Measurements from ENCODE around the gene PKP3. TPM values are rescaled to one million over a fixed set of nuclear protein-coding genes. Genes with fewer than 3 reads are reported as not detected.

PKP3 gene
- total and polyA plus RNA-seq, 9 of the 15 experiments (the other 6 are each of a cell fraction or from before 2014, with no cell fraction given): 0.11 to 110 (median 30.7) TPM

GRCh38 chr11:441418-442274, 47.6 kb downstream of the PKP3 start, which contains the start of gene ANO9:
TSS of gene ANO9 (minus strand) at chr11:442011. CDS start at chr11:441926, 85 bp downstream.
- intact Hi-C loops (cut with micrococcal nuclease) (loop anchor here (5.0 kb wide), 1 partner anchor 76 kb away; no protein-coding TSS in a partner anchor), in situ Hi-C loops (cut with MboI) (no loop called here)
- WGBS (ENCODE audit: insufficient coverage, low coverage, missing lambda C conversion rate): 10% methylated on average over 19 of the region's 35 CpGs
- peak; percentile 84 for ATAC-seq
- H3K9me1 ChIP-seq (ENCODE audit: control insufficient read depth, insufficient read depth, low read length): no peaks in the 10 kb centered on the region
- H4K20me1 ChIP-seq (replicated peaks; ENCODE audit: control insufficient read depth, insufficient read depth, low read length): no peaks in the 10 kb centered on the region
- H3K4me3 ChIP-seq: peak within 1 kb of the TSS; percentile 41
- H3K79me2 ChIP-seq (ENCODE audit: control insufficient read depth, insufficient read depth, low read length): no peaks in the 10 kb centered on the region
- no peaks in the 10 kb centered on the region for H3K36me3 ChIP-seq (ENCODE audit: control insufficient read depth, insufficient read depth, low read length)
- H2AFZ ChIP-seq (ENCODE audit: low read depth, low read length): peak within 1 kb of the TSS; percentile 63
- no TSS peak for BruUV-seq (replicated peaks)
- DNase-seq (ENCODE audit: extremely low read depth in 1 of 4, low spot score in 3 of 4): peak; percentile 73 to 81 (median 78)
- H3K9me3 ChIP-seq (replicated peaks; ENCODE audit: control insufficient read depth, insufficient read depth, low read depth, low read length): peaks cover 4% of the 10 kb centered on the region; the same call in 1 of the 2 replicates
- H3K27me3 ChIP-seq (ENCODE audit: control insufficient read depth in 2 of 2, insufficient read depth in 2 of 2, low read length in 2 of 2): no peaks in the 10 kb centered on the region
- POLR2A ChIA-PET: interaction anchor here (0.7 to 2.0 kb wide), 5 partner anchors 8 to 79 kb away, joined by 3 to 13 read pairs (median 4); partner anchors contain the start of gene PTDSS2
- H3K4me1 ChIP-seq (replicated peaks in 1 of 2; ENCODE audit: control insufficient read depth in 2 of 2, insufficient read depth in 2 of 2, low read length in 2 of 2): peaks cover 15 to 72% of the 10 kb centered on the region in 2 experiments; a peak in 4 of 5 replicates
- peak within 1 kb of the TSS; percentile 50; the same call in 1 of the 3 replicates for H3K27ac ChIP-seq (ENCODE audit: extremely low read depth, low read depth, low read length)
- CTCF ChIA-PET (ENCODE audit: low intra/inter-chr PET ratio): interaction anchor here (2.7 kb wide), 1 partner anchor 77 kb away, joined by 25 read pairs; no protein-coding TSS in a partner anchor
- FAIRE-seq: peak; percentile 49
- peak within 1 kb of the TSS; percentile 4 to 86; a peak in 3 of 4 replicates for H3K9ac ChIP-seq (ENCODE audit: insufficient read depth in 1 of 2, low read depth in 2 of 2, low read length in 2 of 2)
- H3K4me2 ChIP-seq (ENCODE audit: insufficient read depth, low read length): peak within 1 kb of the TSS; percentile 59
- TF ChIP-seq ZNF253 (CRISPR knock-in tag; conservative IDR thresholded peaks at IDR 0.05): no peak
- TF ChIP-seq ZBTB5 (IDR thresholded peaks at IDR 0.05): no peak
- peak; percentile 15; the same call in 1 of the 2 replicates for TF ChIP-seq ZNF316 (IDR thresholded peaks at IDR 0.05)
- no peak for TF ChIP-seq GABPB1 (CRISPR knock-in tag; IDR thresholded peaks at IDR 0.05)
- TF ChIP-seq U2AF2 (optimal IDR thresholded peaks at IDR 0.05; ENCODE audit: low read depth, low read length): no peak
- peak; percentile 65; the same call in 1 of the 2 replicates for TF ChIP-seq TFAP4 (CRISPR knock-in tag; IDR thresholded peaks at IDR 0.05; ENCODE audit: borderline replicate concordance)
- TF ChIP-seq ZNF764 (CRISPR knock-in tag; IDR thresholded peaks at IDR 0.05; ENCODE audit: low read depth): no peak
- TF ChIP-seq SAP30 (IDR thresholded peaks at IDR 0.05; ENCODE audit: borderline replicate concordance, insufficient read depth, low read depth, low read length, poor library complexity, severe bottlenecking): no peak
- no peak for TF ChIP-seq ZC3H8 (IDR thresholded peaks at IDR 0.05)
- no peak for TF ChIP-seq NEUROD1 (IDR thresholded peaks at IDR 0.05; ENCODE audit: borderline replicate concordance, low read depth, low read length, partially characterized antibody)
- TF ChIP-seq UBTF (IDR thresholded peaks at IDR 0.05; ENCODE audit: borderline replicate concordance in 1 of 2, low read depth in 2 of 2, low read length in 2 of 2): no peak
- no peak for TF ChIP-seq MBD1 (CRISPR knock-in tag; IDR thresholded peaks at IDR 0.05)

Data from K562 (cell line).